ENCODE data around the gene CERS5.

Gene CERS5, protein sequence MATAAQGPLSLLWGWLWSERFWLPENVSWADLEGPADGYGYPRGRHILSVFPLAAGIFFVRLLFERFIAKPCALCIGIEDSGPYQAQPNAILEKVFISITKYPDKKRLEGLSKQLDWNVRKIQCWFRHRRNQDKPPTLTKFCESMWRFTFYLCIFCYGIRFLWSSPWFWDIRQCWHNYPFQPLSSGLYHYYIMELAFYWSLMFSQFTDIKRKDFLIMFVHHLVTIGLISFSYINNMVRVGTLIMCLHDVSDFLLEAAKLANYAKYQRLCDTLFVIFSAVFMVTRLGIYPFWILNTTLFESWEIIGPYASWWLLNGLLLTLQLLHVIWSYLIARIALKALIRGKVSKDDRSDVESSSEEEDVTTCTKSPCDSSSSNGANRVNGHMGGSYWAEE

DNA sequence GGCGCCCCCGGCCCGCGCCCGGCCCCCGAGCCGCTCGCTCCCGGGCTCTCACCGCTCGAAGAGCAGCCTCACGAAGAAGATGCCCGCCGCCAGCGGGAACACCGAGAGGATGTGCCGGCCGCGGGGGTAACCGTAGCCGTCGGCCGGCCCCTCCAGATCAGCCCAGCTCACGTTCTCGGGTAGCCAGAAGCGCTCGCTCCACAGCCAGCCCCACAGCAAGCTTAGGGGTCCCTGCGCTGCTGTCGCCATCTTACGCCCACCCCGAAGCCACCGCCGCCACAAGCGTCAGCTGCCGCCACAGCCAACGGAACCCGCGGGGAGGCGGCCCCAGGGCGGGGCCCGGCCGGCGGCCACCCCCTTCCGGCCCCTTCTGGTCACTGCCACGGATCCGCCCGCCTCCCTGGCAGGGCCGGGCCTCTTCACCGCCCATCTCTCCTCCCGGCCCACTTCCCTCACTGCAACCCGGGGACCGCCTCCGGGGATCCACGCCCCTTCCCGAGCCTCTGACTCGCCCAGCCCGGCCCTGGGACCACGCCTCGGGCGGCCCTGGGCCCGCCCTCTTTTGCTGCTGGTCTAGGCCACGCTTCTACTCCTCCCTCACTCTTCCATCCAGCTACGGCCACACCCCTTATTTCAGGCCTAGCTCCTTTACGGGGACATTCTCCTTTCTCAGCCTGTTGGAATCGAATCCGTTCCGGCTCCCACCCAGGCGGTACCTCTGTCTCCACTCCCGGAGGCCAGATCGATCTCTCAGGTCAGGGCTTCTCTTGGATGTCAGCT is at the start of gene CERS5:
Gene CERS5, minus strand, starts transcription at position 321 of the 780 bp plus-strand sequence. Its CDS starts 72 bp downstream, at position 249.
- peak; percentile 82 to 93 (median 84) for DNase-seq

DNA sequence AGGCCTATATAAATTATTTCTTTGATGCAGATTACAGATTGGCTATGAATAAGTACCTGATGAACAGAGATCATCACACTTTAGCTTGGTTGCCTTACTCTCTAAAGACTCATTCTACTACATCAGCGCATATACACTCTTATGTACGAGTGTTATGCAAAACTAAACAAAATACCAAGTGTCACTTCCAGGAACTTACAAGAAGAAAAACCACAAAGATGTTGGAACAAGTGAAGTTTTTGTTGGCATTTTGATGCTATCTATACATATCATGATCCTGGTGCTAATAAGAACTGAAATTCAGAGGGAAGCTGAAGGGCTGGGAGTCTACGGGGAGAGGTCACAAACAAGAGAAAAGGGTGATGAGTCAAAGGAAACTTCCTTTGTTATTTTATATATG is 47.9 kb upstream of the CERS5 start:
- no peak for DNase-seq

DNA sequence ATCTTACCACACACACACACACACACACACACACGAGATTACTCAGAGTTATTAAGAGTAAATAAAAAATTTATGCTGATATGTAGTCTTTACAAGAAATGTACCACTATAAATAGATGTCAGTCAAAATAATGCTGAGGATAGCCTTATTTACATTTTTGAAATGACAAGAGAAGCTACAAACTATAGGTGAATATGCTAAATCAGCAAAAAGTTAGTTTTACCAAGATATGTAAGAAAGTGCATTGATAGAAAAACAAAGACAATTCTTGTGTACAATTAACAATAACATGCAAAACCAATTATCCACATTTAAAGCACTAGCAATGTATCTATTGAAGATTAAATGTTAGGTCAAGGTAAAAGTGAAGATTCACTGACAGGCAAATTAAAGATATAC is 46.8 kb upstream of the CERS5 start:
- DNase-seq = no peak

DNA sequence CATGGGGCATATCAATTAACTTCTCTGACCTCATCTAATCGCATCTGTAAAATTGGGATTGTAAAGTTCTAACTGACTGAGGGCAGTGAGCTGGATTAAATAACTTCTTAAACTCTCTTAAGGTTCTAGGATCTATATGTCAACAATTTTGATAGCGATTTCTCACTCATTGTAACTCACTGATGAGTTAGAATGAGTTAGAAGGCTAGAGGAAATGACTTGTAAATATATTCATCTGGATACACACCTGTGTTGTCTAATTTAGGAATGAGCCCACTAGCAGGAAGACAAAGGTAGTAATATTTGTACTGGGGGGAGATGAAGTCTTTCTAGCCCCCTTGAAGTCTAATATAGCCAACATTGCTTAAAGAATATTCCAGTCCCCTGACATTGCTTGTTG is 46.3 kb upstream of the CERS5 start:
- DNase-seq = no peak

DNA sequence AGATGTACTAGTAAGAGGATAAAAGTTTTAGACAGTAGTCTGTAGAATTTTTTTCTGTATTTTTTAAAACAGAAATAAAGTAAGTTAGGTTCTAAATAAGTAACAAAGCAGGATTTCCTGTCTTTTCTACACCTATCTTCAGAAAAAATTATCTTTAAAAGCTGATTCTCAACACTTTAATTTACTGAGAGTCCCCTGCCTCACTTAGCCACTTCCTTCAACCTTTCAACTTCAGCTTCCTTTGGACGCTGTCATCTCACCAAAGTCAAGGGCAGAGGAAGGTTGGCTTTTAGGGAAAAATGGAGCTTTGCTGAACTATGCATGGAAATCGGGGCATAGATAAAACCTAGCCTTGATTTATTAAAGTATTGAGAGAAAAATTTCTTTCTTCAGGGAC is 44.9 kb upstream of the CERS5 start:
- DNase-seq = no peak

DNA sequence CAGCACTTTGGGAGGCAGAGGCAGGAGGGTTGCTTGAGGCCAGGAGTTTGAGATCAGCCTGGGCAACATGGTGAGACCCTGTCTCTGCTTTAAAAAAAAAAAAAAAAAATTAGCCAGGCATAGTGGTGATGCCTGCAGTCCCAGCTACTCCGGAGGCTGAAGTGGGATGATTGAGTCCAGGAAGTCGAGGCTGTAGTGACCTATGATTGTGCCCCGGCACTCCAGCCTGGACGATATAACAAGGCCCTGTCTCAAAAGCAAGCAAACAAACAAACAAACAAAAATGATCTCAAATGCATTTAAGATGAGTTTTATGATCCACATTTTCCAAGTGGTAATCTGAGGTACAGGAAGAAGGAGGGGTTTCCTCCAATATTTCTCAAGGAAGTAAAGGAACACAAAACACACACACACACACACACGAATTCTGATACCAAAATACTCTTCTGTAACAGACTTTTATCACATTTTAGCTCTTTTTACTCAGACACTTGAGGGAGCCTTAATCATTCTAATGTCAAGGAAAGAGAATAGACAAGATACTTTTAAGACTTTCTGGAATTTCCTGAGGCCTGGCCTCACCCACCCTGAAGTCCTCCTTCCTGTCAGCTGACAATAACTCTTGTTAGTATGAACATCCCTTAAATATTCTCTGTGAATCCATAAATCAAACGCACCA is 44.4 kb upstream of the CERS5 start:
- no peak for DNase-seq

DNA sequence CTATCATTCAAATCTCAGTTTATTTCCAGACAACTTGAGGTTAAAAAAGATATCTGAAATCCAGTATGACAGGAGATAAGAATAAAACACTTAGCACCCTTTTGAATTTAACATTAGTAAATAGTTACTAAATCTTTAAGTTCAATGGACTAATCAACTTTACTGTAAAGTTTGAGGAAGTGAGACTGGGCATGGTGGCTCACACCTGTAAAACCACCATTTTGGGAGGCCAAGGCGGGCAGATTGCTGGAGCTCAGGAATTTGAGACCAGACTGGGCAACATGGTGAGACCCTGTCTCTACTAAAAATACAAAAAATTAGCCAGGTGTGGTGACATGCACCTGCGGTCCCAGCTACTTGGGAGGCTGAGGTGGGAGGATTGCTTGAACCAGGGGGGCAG is 40.3 kb upstream of the CERS5 start:
- no peak for DNase-seq

DNA sequence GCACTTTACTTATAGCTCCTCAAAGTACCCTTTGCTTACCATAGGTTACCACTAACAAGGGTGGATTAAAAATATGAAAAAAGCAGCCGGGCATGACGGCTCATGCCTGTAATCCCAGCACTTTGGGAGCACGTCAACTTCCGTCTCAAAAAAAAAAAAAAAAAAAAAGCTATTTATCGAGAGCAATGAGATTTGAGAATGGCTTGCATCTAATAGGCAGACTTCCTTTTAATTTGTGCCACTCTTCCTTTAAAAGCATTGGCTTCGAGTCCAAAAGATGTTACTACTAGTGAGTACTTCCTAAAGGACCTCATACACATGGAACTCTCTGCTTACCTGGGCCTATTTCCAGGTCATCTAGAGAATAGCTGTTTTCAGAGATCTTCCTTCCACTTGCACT is 38.5 kb upstream of the CERS5 start:
- no peak for DNase-seq

DNA sequence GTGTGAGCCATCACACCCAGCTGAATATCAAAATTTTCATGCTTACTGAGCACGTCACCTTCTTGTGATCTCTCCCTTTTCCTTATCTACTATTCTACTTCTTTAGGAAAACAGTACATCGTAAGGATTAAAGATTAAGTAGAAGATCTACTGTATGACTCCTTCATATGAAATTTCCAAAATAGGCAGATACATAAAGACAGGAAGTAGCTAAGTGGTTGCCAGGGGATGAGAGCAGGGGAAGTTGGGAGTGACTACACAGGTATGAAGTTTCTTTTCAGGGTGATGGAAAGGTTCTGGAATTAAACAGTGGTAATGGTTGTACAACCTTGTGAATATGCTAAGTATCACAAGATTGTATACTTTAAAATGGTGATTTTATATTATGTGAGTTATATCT is 36.5 kb upstream of the CERS5 start:
- no peak for DNase-seq

DNA sequence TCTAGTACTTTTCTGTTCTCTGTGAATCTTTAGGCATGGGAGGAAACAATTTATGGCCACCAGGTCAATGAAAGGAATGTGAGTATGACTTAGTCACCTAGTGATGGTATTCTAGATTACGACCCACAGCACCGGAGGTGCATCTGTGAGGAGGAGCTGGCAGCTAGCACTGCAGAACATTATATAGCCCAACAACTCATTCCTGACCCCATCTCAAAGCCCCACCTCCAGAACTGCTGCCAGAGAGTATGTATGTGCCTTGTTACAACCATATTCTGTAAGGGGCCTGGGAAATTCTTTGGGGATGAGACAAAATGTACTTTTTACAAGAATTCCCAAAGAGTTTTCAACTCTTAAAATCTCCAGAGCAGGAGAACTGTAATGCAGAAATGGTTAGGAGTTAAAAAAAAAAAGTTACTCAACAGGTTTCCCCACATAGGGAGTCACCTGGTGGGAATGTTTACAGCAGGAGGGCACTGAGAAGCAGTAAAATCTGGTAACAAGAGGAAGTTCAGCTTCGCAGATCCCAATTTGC is 34.9 kb upstream of the CERS5 start:
- DNase-seq = no peak

DNA sequence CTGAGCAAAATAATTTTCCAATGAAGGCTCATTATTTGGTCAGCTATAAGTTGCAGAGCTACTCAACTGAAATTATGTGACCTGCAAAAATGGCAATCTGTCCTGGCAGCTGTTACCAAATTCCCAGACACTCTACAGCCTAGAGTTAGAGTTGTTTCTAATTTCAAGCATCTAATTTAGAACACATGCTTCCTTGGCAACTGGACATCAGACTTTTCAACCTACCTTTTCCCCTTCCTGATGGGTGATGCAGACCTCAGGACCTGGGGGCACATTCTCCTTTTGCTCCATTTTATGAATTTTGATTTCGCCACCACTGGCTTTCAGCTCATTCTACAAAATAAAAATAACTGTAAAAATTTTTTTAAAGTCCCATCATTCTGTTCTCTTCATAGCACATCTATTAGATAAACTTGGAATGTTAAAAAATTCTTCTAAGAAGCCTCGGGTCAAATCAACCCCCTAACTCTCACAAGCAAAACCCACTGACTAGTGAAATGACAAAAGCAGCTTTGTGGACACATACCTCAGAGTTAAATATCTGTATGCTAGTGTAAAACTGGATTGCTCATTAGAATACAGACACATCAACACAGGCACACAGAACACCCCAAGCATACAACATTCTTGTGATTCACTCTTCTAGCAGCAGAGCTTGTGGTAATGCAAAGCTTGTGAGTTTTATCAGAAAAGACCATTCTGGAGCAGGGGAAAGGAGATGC is 33.5 kb upstream of the CERS5 start:
- DNase-seq = no peak

DNA sequence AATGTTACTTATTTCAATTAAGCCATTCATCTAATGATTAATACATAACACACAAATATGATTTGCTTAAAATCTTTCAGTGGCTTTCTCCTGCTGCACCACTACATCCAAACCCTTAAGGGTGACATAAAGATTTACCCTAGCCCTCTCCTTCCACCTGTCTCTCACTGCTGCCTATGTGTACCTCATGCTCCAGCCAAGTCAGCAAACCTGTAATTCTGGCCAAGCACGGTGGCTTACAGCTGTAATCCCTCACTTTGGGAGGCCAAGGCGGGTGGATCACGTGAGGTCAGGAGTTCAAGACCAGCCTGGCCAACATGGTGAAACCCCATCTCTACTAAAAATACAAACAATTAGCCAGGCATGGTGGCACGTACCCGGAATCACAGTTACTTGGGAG is 31.7 kb upstream of the CERS5 start:
- DNase-seq = no peak

DNA sequence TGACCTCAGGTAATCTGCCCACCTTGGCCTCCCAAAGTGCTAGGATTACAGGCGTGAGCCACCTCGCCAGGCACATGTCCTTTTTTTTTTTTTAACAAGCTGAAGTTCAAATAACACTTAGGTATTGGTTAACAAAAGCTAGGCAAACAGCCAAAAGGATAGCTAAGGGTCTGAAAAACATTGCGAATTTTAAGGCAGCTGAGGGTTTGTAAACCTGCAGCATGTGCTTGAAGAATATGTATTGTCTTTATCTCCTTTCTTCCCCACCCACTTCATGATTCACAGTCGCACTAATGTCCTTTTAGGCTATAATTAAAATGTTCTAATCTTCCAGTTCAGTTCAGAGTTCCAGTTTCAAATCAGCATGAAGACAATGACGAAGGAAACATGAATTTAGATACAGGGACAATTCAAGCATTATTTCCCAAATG is 30.1 kb upstream of the CERS5 start:
- DNase-seq = no peak

DNA sequence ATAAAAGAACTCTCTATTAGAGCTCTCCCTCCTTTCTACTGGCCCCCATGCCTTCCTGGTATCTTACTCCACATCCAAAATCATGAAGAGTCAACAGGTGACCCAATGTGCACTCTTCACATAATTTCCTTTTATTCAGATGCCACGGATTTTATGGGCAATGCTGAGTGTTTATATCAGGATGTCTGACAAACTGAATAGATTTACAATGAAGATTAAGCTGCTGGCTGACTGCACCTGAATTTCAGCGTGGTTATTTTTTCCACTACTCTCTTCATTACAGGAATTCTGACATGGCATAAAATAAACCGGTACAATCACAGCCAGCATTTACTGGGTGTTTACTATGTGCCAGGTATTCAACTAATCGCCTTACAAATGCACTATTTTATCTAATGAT is 29.4 kb upstream of the CERS5 start:
- DNase-seq = no peak

DNA sequence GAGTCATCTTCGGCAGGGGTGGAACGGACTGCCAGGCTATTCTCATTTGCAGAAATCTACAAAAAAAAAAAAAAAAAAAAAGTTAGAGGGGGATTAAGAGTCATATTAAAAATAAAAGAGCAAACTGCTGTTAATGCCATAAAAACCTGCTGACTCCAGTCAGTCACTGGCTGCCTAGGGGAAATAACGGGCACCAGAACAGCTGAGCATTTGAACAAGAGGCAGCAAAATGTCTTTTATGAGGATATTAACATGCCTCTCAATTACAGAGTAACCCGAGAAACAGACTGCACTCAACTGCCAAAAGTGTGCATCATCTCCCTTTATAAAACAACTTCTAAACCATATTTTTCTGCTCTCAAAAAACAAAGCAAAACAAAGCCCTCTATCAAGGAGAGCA is 28.7 kb upstream of the CERS5 start:
- no peak for DNase-seq

DNA sequence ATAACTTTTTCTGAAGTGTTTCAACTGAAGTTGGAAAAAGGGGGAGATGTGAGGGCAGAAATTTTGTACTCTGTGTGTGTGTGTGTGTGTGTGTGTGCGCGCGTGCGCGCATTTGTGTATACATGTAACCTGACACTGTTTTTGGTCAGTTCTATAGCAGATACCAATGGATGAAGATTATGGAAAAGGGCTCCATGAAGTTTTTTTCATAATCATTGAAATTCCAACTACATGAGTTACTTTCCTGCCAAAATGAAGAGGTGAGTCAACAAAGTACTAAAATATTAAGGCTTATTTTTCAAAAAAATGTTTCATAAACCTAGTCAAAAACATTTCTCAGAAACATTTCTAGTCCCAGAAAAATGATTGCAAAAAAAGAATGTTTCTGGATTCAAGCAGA is 25.7 kb upstream of the CERS5 start:
- DNase-seq = no peak

DNA sequence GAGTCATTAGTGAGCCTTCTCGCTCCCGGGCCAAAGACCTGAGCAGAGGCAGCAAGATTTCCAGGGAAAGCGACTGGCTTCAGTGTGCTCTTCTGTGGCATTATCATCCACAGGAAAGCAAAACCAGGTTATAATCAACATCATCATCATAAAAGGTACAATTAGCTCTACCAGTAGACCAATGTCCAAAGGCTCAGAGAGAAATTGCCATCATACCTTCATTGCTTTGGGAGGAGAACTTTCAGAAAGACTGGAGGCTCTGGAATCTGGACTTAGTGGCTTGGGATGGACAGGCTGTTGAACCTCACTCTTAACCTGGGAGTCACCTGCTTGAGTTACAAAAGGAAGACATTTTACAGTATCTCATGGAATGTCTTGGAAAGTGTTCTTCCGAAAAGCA is 25.1 kb upstream of the CERS5 start:
- no peak for DNase-seq

DNA sequence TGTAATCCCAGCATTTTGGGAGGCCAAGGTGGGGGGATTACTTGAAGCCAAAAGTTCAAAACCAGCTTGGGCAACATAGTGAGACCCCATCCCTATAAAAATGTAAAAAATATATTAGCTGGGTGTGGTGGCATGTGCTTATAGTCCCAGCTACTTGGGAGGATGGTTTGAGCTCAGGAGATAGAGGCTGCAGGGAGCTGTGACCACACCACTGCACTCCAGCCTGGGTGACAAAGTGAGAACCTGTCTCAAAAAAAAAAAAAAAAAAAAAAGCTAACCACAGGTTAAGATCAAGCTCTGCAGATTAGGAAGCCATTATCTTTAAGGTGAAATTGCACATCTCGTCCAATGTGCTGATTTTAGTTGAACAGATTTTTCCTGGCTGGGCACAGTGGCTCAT is 23.7 kb upstream of the CERS5 start:
- DNase-seq = no peak

DNA sequence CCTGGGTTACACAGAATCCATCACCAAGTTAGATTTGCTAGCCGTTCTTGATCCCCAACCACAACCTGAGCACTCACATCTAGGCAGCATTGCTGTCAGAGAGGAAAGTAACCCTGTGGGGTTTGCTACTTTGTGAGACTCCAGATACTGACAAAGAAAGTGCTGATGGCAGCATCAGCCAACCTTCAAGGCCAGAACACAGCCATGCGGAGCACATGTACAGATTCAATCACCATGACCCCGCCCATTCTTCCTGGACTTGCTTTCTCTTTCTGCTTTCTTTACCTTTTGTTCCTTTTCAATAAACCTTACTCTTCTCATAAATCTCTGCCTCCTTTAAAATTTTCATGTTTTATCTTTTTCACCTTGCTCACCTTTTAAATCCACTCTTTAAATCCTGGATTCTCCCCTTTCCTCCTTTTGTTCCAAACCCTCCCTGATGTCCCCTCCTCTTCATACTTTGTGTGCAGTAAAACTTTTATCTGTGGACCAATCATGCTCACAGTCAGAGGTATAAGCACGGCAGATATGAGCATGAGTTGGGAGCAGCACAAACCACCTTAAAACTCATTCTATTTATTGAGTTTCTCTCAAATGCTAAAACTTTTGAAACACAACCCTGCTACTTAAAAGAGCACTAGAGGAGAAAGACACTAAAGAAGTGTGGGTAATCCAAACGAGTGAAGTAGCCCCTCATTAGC is 21.9 kb upstream of the CERS5 start:
- no peak for DNase-seq

DNA sequence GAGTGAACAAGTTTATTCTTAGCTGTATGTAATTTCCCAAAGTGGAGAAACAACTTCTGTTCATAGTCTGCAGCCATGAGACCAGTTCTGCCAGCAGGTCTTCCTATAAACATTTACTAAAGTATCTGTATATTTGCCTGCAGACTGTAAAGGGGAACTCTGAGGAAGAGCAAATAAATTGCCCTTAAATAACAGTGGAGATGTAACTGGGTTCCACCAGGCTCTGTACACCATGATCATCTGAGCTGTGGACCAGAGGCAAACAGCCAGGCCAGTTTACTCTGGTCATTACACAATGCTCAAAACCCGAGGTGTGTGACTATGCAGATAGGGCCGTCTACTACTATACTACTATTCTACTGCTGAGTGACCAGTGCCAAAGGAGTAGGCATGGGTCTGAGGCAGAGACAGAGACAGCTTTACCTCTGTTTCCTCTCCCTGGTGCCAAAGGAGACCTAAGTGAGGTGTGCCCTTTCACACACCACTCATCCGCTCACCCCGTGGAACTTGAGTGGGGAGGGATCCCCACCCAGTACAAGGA is 21.1 kb upstream of the CERS5 start:
- no peak for DNase-seq

DNA sequence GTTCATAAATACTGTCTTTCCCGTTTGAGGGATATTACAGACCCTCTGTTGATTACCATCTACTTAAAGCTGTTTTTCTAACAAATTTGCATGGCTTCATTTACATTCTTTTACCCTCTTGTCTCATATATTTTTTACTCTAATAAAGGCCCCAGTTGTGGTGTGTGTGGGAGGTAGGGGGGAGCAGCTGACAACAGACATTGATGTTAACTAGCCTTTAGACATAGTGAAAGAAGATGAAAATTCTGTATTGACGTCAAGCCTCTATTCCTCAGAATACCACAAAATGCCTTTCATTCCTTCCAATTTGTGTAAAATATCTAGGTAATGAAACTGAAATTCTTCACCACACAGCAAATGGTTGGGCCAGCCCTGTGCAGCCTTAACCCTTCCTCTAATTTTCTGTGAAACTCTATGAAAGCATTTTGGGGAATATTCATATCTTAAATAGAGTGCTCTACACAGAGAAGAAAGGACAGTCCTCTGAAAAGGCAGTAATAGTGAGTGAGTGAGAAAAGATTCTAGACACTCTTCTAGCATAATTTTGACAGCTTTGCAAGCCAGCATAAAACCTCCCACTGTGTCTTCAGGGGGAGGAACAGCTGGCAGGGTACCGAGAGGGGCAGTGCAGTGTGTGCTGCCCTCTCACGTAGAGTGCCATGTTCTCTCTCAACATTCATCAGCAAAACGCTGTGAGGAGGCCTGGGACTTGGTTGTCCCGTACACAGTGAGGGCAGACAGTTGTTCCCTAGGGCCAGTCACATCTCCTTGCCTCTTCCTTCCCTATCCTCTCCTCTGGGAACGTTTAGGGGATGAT is 20.1 kb upstream of the CERS5 start:
- DNase-seq = no peak

All from activated naive CD4-positive, alpha-beta T cell (primary cell).